ENCODE measurements around the gene DOP1B.
"Not testable (repeated sequence)": the region's sequence is repeated elsewhere in the genome, so short reads cannot be mapped to it uniquely, and the experiment has no call there.

Gene DOP1B

DNA sequence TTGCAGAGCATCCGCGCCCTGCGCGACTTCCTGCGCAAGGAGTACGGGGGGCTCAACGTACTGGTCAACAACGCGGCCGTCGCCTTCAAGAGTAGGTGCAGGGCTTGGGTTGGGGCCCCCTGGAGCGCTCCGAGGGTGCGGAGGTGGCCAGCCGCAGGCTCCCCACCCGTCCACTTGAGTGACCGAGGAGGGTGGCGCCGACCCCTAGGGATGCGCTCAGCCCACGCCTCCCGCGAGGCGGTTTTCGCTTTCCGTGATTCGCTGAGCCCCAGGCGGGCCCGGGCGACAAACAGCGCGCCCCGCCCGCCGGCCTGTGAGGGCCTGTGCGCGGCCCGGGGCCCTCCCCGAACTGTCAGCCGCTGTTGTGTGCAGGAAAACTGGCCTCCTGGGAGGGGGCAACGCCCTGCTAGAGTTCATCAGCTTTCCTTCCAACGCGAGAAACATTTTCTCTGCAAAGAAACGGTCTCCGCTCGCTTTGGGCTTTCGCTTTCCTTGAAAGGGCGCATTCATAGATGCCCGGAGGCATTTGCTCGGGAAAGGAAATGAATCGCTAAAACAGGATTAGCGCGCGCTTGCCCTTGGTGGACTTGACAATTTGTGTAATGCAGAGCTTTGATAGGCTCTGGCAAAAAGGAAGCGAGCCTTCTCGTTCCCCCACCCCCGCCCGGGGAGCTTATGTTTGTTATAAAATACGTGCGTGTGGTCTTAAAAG, 21.1 kb upstream of the DOP1B start:
- DNase-seq = peak; percentile 53

- not testable (repeated sequence) for DNase-seq
Observed at GRCh38 chr21:36139791-36140190, 16.8 kb upstream of the DOP1B start.

- DNase-seq = peak; percentile 83
Observed at GRCh38 chr21:36141513-36141925, 15.1 kb upstream of the DOP1B start.

- DNase-seq = not testable (repeated sequence)
Observed at GRCh38 chr21:36144233-36144632, 12.4 kb upstream of the DOP1B start.

DNA sequence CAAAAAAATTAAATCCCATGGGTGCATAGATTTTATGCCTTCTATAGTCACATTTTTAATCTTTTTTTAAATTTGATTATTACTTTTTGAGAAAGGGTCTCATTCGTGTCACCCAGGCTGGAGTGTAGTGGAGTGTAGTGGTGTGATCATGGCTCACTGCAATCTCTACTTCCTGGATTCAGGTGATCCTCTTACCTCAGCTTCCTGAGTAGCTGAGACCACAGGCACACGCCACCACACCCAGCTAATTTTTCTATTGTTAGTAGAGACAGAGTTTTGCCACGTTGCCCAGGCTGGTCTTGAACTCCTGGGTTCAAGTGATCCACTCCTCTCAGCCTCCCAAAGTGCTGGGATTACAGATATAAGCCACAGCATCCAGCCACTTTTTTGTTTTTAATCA, 11.4 kb upstream of the DOP1B start:
- no peak for DNase-seq

DNA sequence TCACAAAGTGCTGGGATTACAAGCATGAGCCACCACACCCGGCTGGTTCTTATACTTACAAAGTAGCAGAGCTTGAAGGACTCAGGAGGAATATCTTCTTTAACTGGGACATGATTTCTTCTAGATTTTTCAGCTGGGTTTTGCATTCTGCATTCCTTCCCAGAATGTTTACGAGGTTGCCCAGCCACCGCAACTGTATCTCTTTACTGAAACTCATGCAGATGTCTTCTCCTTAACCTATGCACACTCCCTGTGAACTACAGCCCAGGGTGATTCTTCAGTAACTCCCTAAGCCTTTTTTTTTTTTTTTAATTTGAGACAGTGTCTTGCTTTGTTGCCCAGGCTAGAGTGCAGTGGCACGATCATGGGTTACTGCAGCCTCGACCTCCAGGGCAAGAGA, 8.7 kb upstream of the DOP1B start:
- DNase-seq = no peak

GRCh38 chr21:36148886-36149285, 7.7 kb upstream of the DOP1B start:
- no peak for DNase-seq

- no peak for DNase-seq
Observed at GRCh38 chr21:36149788-36150711, 6.6 kb upstream of the DOP1B start.

GRCh38 chr21:36155603-36156338, 853 bp upstream of the DOP1B start:
- DNase-seq = no peak

GRCh38 chr21:36156339-36156814, 247 bp upstream of the DOP1B start:
- DNase-seq = peak; percentile 99

GRCh38 chr21:36159356-36159921, 2.8 kb downstream of the DOP1B start:
- DNase-seq = no peak

- DNase-seq = no peak
Observed at GRCh38 chr21:36160850-36161178, 4.2 kb downstream of the DOP1B start.

GRCh38 chr21:36162631-36163030, 6.0 kb downstream of the DOP1B start:
- no peak for DNase-seq

- no peak for DNase-seq
Observed at GRCh38 chr21:36163750-36164741, 7.4 kb downstream of the DOP1B start.

- no peak for DNase-seq
Observed at GRCh38 chr21:36165356-36165755, 8.7 kb downstream of the DOP1B start.

- DNase-seq = no peak
Observed at GRCh38 chr21:36166705-36167104, 10.1 kb downstream of the DOP1B start.

GRCh38 chr21:36167541-36167940, 10.9 kb downstream of the DOP1B start:
- no peak for DNase-seq

DNA sequence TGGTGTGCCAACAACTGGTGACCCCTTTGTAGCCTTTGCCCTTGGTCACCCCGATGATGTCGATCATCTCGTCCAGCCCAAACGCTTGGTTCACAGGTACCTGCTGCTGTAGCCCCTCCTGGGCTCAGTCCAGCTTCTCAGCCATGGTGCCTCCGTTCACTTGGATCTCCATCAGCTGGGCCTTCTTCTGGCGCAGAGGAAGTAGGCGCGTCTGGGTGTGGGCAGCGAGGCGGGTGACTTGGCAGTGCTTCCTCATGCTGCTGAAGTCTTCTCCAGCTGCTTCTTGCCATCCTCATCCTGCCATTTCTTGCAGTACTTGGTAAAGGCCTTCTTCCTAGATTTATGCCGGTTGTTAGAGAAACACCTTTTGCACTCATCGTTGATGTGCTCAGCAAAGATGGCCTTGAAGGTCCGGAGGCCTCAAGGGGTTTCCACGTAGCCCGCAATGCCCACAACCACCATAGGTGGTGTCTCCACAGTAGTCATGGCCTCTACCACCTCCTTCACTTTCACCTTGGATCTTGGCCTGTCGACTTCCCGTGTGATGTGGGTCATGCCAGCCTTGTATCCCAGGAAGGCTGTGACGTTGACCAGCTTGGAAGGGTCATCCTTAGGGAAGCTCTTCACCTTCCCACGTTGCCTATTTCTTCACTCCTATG, 13.0 kb downstream of the DOP1B start:
- DNase-seq = no peak

- no peak for DNase-seq
Observed at GRCh38 chr21:36170823-36171222, 14.2 kb downstream of the DOP1B start.

DNA sequence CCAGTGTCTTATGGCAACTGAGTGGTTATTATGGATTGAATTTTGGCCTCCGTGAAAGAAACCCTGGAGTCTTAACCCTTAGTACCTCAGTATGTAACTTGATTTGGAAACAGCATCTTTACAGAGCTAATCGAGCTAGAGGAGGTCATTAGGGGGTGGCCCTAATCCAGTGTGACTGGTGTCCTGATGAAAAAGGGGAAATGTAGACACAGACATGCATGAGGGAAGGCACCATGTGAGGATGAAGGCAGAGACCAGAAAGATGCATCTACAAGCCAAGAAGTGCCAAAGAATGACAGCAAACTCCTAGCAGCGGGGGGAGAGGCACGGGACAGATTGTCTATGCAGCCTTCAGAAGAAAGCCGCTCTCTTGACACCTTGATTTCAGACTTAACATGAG, 14.7 kb downstream of the DOP1B start:
- no peak for DNase-seq

DNA sequence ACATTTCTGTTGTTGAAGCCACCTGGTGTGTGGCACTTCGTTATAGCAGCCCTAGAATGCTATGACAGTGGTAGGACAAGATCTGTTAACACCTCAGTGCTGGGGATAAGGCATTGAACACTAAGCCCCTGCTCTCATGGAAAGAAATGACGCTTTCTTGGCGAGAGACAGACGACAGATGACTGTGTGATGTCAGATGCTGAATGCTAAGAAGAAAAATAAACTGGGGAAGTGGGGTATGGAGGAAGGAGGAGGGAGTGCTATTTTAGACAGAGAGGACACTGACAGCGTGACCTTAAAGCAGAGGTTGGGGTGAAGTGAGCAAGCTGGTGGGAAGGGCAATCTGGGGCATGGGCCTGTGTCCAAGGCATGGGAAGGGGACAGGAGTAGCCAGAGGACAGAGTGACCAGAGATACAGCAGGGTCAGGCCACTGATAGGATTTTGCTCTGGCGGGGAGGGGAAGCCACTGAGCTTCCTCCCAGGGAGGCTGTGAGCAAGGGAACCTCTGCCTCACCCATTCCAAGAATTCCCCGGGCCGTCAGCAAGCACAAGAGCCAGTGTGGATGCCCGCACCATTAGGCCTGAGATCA, 15.2 kb downstream of the DOP1B start:
- DNase-seq = no peak

All from activated naive CD4-positive, alpha-beta T cell treated with anti-CD3 and anti-CD28 coated beads, Interleukin-2, amount 50 U/mL, for 16 hours (primary cell).